ENCODE data around the gene PLA2R1.

DNA sequence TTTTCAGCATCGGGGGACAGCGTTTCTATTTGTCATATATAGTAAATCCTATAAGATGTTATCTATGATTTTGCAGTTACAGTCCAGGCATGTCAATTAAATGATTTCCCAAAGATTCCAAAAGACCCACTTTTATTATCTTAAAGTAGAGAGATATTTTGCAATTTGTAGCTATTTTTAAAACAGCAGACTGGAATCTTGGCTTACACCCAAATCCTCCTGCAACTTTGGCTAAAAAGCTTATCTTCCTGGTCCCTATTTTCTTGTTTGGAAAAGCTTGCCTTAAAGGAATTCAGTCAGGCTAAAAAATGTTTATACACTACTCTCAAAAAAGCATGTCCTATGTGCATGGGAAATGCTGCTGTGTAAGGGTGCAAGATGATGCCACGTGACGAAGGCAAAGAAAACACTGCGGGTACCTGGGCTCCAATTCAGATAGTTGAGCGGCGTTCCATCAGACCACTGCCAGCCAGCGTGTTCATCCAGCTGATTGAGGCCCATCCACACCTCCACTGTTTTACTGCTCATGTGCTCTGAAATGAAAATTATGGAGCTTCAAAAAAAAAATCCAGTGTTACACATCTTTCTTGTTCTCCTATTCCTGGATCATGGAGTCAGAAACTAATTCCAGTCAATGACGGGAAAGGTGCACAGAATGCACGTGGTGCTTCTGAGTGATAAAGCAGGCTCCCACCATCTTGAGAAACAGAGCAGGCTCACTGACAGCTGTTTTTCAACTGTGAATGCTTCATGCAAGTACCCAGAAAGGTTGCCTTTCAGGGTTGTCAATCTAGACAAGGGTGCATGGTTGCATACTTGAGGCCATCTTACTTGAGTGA lies 33.8 kb downstream of the PLA2R1 start:
- TF ChIP-seq, protein P1, sequence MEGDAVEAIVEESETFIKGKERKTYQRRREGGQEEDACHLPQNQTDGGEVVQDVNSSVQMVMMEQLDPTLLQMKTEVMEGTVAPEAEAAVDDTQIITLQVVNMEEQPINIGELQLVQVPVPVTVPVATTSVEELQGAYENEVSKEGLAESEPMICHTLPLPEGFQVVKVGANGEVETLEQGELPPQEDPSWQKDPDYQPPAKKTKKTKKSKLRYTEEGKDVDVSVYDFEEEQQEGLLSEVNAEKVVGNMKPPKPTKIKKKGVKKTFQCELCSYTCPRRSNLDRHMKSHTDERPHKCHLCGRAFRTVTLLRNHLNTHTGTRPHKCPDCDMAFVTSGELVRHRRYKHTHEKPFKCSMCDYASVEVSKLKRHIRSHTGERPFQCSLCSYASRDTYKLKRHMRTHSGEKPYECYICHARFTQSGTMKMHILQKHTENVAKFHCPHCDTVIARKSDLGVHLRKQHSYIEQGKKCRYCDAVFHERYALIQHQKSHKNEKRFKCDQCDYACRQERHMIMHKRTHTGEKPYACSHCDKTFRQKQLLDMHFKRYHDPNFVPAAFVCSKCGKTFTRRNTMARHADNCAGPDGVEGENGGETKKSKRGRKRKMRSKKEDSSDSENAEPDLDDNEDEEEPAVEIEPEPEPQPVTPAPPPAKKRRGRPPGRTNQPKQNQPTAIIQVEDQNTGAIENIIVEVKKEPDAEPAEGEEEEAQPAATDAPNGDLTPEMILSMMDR (IDR thresholded peaks at IDR 0.05; ENCODE audit: insufficient read depth, low read length, poor library complexity, severe bottlenecking): no peak
- TF ChIP-seq EZH2phosphoT487 (conservative IDR thresholded peaks at IDR 0.05; ENCODE audit: low read length): no peak
